G401 (cell line): ENCODE data around the gene PITPNM1. TPM values are rescaled to one million over a fixed set of nuclear protein-coding genes. Genes with fewer than 3 reads are reported as not detected.
A peak's percentile ranks its signal among the peaks of the same experiment; 100 is the strongest.
"Not testable (repeated sequence)": the region's sequence is repeated elsewhere in the genome, so short reads cannot be mapped to it uniquely, and the experiment has no call there.

Source experiments
- DNase-seq: peaks from one replicate; pipeline ENCODE4 v3.0.0-alpha.2; 2015; ENCODE audit warnings: low spot score
- in situ Hi-C: cut with HindIII; loops from 2 replicates; pipeline ENCODE4 v1.10.0; 2016; ENCODE audit warnings: low sequenced_read_pairs, mixed read lengths
- total RNA-seq: library from RNA; depleted of rRNA; stranded (reverse); fragments of >200 nt; shearing (Covaris generic); gene quantifications from 2 replicates; pipeline ENCODE4 v1.2.3, GENCODE V29; 2014; rRNA removed

Gene PITPNM1
- total RNA-seq = 27.0 and 35.2 TPM in 2 replicates

DNA sequence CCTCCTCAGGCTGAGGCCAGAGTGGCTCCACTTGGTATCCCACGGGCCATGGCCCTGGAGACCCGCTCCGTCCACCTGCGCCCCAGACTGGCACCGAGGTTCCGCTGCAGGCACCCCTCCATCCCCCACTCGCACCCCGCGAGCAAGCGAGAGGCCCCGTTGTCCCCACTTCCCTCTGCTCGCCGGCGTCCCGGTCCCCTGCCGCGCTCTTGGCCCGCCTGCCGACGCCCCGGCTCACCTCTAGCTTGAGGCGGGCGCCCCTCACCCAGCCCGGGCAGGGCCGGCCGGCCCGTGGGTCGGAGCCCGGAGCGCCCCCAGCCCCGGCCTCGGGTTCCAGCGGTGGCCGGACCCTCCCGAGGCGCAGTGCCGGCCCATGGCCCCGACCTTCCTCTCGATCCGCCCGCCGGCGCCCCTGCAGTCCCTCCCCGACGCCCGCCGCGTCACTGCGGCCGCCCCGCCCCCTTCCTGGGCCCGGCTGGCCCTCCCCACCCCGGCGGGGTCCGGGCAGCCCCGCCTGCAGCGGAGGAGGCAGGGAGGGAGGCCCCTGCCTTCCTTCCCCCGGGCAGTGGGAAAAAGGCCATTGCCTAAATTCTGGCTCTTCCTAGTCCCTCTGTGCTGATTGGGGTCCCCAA, at the start of gene PITPNM1:
Gene PITPNM1, minus strand, starts transcription at position 414 of the 632 bp plus-strand sequence. CDS start 1,183 bp downstream, outside the sequence.
- in situ Hi-C loops = no loop called here

GRCh38 chr11:67551697-67552096, 46.5 kb upstream of the PITPNM1 start:
- DNase-seq, in situ Hi-C loops: not testable (repeated sequence)

More for the DNA sequence above, at the start of gene PITPNM1:
- DNase-seq = peak; percentile 30

DNA sequence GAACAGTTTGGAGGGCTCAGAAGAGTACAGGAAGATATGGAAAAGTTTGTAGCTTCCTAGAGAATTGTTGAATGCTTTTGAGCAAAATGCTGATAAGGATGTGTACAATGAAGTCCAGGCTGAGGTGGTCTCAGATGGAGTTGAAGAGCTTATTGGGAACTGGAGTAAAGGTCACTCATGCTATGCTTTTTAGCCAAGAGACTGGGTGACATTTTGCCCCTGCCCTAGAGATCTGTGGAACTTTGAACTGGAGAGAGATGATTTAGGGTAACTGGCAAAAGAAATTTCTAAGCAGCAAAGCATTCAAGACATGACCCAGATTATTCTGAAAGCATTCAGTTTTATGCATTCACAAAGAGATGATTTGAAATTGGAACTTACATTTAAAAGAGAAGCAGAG, 46.0 kb upstream of the PITPNM1 start:
- DNase-seq = no peak
- in situ Hi-C loops = no loop called here

DNA sequence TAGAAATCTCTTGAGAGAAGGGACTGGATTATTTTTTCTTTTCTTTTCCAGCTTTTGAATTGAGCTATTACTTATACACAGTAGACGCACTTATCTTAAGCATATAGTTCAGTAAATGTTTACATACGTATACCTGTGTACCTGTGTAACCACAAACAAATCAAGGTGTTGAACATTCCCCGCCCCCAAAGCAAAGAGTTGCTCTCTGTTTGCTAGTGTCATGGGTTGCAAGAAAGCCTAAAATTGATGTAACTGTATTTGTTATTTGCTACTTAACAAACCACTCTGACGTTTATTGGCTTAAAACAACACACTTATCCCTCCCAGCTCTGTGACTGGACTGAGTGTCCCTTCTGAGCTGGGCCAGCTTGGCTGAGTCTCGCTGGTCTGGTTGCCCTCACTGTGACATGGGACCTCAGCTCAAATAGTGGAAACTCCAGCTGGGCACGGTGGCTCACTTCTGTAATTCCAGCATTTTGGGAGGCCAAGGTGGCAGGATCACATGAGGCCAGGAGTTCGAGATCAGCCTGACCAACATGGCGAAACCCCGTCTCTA, 43.5 kb upstream of the PITPNM1 start:
- in situ Hi-C loops = no loop called here
- DNase-seq = no peak

DNA sequence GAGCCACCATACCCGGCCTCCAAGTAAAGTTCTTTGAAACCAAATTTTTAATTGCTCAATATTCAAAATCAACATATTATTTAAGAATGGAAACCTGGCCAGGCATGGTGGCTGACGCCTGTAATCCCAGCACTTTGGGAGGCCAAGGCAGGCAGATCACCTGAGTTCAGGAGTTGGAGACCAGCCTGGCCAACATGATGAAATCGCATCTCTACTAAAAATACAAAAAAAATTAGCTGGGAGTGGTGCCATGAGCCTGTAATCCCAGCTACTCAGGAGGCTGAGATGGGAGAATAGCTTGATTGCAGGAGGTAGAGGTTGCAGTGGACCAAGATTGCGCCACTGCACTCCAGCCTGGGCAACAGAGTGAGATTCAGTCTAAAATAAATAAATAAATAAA, 42.9 kb upstream of the PITPNM1 start:
- DNase-seq, in situ Hi-C loops: not testable (repeated sequence)

- no peak for DNase-seq
- in situ Hi-C loops = no loop called here
Observed at GRCh38 chr11:67545280-67545679, 40.1 kb upstream of the PITPNM1 start.

DNA sequence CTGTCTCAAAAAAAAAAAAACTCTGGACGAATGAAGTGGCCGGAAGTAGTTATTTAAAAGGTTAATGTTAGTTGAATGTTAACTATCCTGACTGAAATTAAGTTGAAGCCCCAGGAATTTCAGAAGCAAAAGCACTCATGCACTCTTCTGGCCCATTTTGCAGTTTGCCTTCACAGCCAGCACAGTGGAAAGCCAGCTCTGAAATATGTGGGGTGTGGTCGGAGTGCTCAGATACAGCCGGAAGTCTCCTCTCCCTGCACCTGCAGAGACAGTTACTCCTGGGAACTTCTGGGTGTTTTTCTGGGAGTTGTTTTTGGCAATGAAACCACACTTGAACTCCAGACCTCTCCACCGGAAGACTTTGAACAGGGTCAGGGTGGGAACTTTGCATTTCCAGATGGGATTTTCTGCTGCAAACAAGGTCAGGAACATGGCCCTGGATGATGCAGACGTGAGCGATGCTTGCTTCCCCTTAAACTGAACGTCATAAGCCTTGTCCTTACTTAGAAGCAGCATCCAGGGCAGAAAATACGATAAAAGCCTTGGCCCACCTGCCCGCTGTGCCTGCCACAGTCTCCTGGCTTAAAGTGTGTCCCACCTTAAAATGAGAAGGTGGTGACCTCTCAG, 39.6 kb upstream of the PITPNM1 start:
- in situ Hi-C loops = no loop called here
- DNase-seq = no peak

DNA sequence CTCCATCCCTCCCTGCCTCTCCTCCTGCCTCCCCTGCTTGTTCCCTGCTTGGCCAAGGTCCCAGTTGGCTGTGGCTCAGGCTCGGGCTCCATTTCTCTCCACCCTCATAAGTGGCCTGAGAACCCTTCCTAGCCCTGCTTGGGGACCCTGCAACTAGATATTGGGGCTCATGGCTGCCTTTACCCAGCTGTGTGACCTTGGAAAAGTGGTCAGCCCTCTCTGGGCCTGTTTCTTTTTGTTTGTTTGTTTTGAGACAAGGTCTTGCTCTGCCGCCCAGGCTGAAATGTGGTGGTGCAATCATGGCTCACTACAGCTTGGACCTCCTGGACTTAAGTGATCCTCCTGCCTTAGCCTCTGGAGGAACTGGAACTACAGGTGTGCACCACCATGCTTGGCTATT, 38.4 kb upstream of the PITPNM1 start:
- in situ Hi-C loops = no loop called here
- no peak for DNase-seq

GRCh38 chr11:67542971-67543370, 37.8 kb upstream of the PITPNM1 start:
- in situ Hi-C loops = no loop called here
- DNase-seq = no peak

DNA sequence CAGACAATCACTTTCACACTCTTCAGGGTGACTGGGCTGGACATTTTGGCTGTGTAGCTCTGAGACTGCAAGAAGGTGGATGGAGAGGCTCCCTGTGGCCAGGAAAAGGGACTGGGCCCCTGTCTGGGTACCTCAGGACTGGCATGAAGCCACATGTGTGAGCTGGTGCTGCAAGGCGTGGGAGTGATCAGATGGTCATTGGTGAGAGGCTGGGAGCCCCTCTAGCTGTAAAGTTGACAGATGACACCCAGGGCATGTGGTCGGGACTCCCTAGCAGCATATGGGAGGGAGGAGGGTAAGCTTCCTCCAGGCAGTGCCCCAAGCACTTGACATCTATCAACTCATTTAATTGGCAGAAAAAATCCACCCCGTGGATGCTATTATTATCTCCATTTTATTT, 37.0 kb upstream of the PITPNM1 start:
- DNase-seq = no peak
- in situ Hi-C loops = no loop called here

DNA sequence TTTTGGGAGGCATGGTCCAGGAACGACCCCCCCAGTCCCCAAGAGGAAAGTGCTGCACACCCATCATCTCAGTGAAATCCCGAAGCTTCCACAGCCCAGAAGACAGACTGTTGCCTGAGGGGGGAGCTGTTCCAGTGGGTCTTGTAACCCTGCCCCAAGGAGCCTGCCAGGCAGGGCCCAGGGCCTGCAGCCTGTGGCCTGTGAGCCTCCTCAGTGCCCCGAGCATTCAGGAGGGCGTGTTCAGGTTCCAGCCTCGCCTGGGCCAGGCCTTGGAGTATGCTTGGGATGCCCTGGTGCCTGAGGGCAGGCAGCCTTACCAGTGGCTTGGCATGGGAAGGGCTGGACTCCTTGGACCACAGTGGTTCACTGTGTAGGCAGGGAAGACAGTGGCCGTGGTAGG, 36.0 kb upstream of the PITPNM1 start:
- in situ Hi-C loops = no loop called here
- DNase-seq = no peak

DNA sequence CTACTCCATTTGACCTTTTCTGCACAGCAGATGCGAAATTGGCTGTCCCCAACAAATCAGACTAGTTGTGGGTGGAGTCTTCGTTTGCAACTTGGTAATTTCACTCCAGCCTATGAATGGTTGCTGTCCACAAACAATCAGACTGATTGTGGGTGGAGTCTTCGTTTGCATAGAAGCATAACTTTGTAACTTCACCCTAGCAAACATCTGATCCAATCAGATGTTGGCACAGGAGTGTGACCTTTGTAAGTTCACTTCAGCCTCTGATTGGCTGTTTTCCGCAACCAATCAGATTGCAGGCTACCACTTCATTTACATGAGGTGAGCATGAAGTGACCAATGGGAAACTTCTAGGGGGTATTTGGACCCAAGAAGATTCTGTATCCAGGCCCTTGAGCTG, 34.4 kb upstream of the PITPNM1 start:
- no peak for DNase-seq
- in situ Hi-C loops = no loop called here

DNA sequence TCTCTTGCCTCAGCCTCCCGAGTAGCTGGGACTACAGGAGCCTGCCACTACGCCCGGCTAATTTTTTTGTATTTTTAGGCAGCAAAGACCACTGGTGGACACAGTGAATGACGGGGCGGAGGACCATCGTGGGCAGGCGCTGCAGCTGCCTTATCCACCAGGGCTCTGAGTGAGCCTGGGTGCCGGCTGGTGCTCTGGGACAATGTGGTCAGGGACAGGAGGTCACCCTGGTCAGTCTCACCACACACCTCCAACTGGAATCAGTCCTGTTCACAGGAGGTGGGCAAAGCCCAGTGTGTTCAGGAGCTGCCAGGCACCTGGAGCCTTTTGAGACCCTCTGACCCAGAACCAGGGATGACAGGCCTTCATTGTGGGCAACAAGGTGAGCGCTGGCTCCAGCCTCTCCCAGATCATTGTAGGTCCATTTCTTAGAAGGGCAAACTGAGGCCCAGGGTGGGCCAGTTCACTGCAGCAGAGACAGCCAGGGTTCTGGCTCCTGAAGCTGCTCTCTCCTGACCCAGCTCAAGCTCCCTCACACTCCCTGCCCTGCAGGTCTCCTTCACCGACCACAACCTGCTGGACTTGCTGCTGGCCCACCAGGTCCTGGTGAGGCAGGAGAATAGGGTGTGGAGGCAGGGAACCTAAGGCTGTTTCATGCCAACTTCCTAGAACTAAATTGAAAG, 33.8 kb upstream of the PITPNM1 start:
- no peak for DNase-seq
- in situ Hi-C loops = no loop called here

- no peak for DNase-seq
- in situ Hi-C loops = no loop called here
Observed at GRCh38 chr11:67538306-67538705, 33.1 kb upstream of the PITPNM1 start.

DNA sequence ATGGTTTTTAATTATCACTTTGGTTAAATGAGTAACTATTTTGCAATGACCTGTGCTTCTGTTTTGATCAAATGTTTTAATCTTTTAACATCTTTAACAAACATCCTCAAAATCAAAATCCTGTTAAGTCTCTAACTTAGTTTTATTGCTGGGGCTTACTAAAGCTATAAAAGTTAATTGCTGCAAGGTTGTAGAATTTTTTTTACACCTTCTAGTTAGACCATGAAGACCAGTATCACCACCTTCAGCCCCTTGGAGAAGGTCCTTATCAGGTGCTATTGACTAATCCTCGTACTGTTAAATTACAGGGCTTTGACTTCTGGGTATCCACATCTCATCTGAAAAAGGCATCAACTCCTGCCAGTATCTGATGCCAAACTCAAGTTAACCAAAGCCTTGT, 30.4 kb upstream of the PITPNM1 start:
- no peak for DNase-seq
- in situ Hi-C loops = no loop called here

DNA sequence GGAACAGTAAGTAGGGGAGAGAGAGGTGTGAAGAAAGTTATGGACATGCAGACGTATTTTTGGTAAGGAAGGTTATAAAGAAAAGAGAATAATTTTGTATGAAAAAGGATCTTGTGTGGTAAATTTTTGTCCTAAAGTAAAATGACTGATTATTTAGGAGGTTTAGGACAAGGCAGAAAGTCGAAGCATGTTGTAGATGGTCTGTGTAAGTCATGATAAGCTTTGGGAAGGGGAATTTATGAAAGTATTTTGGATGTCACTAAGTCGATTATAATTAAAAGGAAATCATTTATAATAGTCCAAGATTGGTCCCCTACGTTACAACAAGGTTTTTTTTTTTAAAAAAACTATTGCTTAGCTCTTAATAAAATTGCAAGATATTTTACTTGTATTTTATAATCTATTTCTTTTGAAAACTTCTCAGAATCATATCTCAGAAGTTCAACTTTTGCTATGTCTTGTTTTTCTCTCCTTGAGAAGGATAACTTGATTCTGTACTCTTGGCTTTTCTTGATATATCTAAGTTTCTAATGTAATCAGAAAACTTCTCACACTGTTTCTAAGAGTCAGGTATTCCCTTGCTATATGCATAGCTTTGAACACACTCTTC, 29.0 kb upstream of the PITPNM1 start:
- no peak for DNase-seq
- in situ Hi-C loops = no loop called here

DNA sequence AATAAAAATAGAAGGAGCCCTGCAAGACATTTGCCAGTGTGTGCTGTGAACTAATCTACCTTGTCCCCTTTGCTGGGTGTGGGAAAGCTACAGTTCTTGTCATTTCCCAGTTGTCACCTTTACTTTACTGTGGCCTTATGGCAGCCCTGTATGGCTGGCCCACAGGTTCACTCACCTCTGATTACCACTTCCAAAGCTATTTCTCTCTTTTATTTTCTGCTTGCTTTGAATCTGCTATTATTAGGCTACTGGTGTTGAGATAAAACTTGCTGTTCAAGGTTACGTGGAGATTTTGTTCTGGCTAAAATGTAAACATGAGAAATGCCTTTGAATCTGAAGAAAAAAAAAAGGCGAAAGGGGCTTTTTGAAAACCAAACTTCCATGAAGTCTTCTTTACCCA, 27.7 kb upstream of the PITPNM1 start:
- in situ Hi-C loops = no loop called here

DNA sequence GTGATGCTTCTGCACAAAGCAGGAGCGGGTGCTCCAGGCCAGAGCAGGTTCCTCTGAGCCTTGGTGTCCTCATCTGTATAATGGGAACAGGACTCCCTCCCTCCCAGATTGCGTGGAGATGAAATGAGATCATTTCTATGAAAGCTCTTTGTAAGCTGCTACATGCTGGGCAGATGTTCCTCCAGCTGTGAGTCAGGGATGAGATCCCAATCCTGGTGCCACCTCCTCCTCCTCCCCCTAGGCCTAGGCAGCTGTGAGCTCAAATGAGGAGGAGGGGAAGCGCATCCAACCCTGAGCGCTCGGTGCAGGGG, 25.1 kb upstream of the PITPNM1 start:
- DNase-seq = no peak
- in situ Hi-C loops = no loop called here

More for the DNA sequence above, 27.7 kb upstream of the PITPNM1 start:
- DNase-seq = no peak

DNA sequence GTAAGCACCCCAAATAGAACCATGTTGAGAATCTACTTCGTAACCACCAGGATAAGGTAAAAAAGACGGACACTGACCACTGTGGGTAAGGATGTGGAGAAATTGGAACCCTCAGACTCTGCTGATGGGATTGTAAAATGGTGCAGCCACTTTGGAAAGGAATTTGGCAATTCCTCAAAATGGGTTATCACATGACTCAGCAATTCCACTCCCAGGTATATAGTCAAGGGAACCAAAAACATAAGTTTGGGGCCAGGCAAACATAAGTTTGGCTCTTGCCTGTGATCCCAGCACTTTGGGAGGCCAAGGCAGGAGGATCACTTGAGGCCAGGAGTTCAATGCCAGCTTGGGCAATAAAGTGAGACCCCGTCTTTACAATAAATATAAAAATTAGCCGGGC, 23.2 kb upstream of the PITPNM1 start:
- in situ Hi-C loops = no loop called here

More for the DNA sequence above, 23.2 kb upstream of the PITPNM1 start:
- no peak for DNase-seq
